ENCODE results near the gene HIRA. TPM values are rescaled to one million over a fixed set of nuclear protein-coding genes. Genes with fewer than 3 reads are reported as not detected.
A peak's percentile ranks its signal among the peaks of the same experiment; 100 is the strongest.

Gene HIRA
- total and polyA plus RNA-seq, 9 of the 15 experiments (the other 6 are each of a cell fraction or from before 2014, with no cell fraction given): 0.96 to 132 (median 58.4) TPM

- peak; percentile 68 for TF ChIP-seq PRPF4 (IDR thresholded peaks at IDR 0.05; ENCODE audit: insufficient read depth, low read depth, low read length, poor library complexity, severe bottlenecking)
- 0 out of 2 replicates have a peak, but pooled peaks have one; percentile 0 for TF ChIP-seq ATF4 (CRISPR knock-in tag; IDR thresholded peaks at IDR 0.05)
- no peak for TF ChIP-seq ZBTB5 (IDR thresholded peaks at IDR 0.05)
- TF ChIP-seq BCOR (IDR thresholded peaks at IDR 0.05): no peak
- peak; percentile 100 for TF ChIP-seq KLF1 (tag; IDR thresholded peaks at IDR 0.05)
- TF ChIP-seq NR4A1 (CRISPR knock-in tag; IDR thresholded peaks at IDR 0.05): 0 out of 2 replicates have a peak, but pooled peaks have one; percentile 2
- no peak for TF ChIP-seq NR4A1 (tag; IDR thresholded peaks at IDR 0.05)
- no peak for TF ChIP-seq ZNF639 (CRISPR knock-in tag; conservative IDR thresholded peaks at IDR 0.05 in 1 of 2, IDR thresholded peaks at IDR 0.05 in 1 of 2)
- TF ChIP-seq USF2 (CRISPR knock-in tag; IDR thresholded peaks at IDR 0.05): no peak
- peak; percentile 100 for TF ChIP-seq JUND (IDR thresholded peaks at IDR 0.05; ENCODE audit: borderline replicate concordance, low read depth, low read length)
- TF ChIP-seq JUND (tag; IDR thresholded peaks at IDR 0.05; ENCODE audit: borderline replicate concordance, low read depth, low read length): no peak
- peak; percentile 95 for TF ChIP-seq RBM22 (IDR thresholded peaks at IDR 0.05; ENCODE audit: low read depth, low read length, poor library complexity, severe bottlenecking)
- no peak for TF ChIP-seq SIN3A (IDR thresholded peaks at IDR 0.05; ENCODE audit: borderline replicate concordance in 2 of 2, control insufficient read depth in 1 of 2, low read depth in 2 of 2, low read length in 2 of 2)
- TF ChIP-seq POLR2AphosphoS2 (IDR thresholded peaks at IDR 0.05; ENCODE audit: low read length): no peak
- TF ChIP-seq TSHZ1 (CRISPR knock-in tag; IDR thresholded peaks at IDR 0.05): peak; percentile 57; the same call in 1 of the 2 replicates
- peak; percentile 41; the same call in 1 of the 2 replicates for TF ChIP-seq MAFK (IDR thresholded peaks at IDR 0.05; ENCODE audit: low read length)
- TF ChIP-seq ZNF217 (CRISPR knock-in tag; IDR thresholded peaks at IDR 0.05): no peak
- TF ChIP-seq CXXC5 (CRISPR knock-in tag; IDR thresholded peaks at IDR 0.05): 0 out of 2 replicates have a peak, but pooled peaks have one; percentile 99
- no peak for TF ChIP-seq ZNF79 (CRISPR knock-in tag; IDR thresholded peaks at IDR 0.05; ENCODE audit: low read depth)
Observed at GRCh38 chr22:19478901-19479354, 47.4 kb upstream of the HIRA start, which contains the start of gene UFD1 (continued).
